ENCODE measurements around the gene IGF2. TPM values are rescaled to one million over a fixed set of nuclear protein-coding genes. Genes with fewer than 3 reads are reported as not detected.

The IGF2 gene
- total and polyA plus RNA-seq, 2 of the 8 experiments (the other 6 are each of a cell fraction or from before 2014, with no cell fraction given), result 0.74 to 1.5 TPM

GRCh38 chr11:2185324-2186085 is 46.3 kb upstream of the IGF2 start:
- Histone ChIP-seq H3K79me2 (ENCODE audit: control insufficient read depth in 1 of 2, insufficient read depth in 2 of 2, low read length in 2 of 2) (no peaks in the 10 kb centered on the region), H4K5ac (ENCODE audit: insufficient read length, low read depth, low read length) (no peak overlapping the region), H2BK5ac (ENCODE audit: low read depth, low read length) (no peak overlapping the region), H3K79me1 (ENCODE audit: low read depth, low read length) (no peaks in the 10 kb centered on the region), H3K4me3 (ENCODE audit: extremely low read depth in 1 of 4, insufficient read depth in 2 of 4, low read depth in 3 of 4, low read length in 4 of 4) (no peak overlapping the region), H4K20me1 (replicated peaks in 1 of 2; ENCODE audit: control insufficient read depth in 1 of 2, insufficient read depth in 2 of 2, low read length in 2 of 2) (peaks cover 0 to 12% of the 10 kb centered on the region in 2 experiments), H3K9ac (replicated peaks in 1 of 4; ENCODE audit: extremely low read depth in 1 of 4, low read depth in 3 of 4, low read length in 3 of 4) (no peak overlapping the region), H3K14ac (ENCODE audit: insufficient read length) (no peak overlapping the region), H3K9me3 (ENCODE audit: insufficient read depth in 2 of 2, low read depth in 1 of 2, low read length in 1 of 2) (no peaks in the 10 kb centered on the region), H3K27me3 (replicated peaks in 1 of 4; ENCODE audit: control insufficient read depth in 3 of 4, extremely low read depth in 1 of 4, insufficient read depth in 3 of 4, low read length in 3 of 4) (peaks cover 0 to 16% (median 5%) of the 10 kb centered on the region in 4 experiments; a peak in 2 of 7 replicates), H2AFZ (ENCODE audit: low read length) (no peak overlapping the region), H3K4me1 (replicated peaks in 1 of 4; ENCODE audit: control insufficient read depth in 3 of 4, insufficient read depth in 4 of 4, low read length in 3 of 4) (no peaks in the 10 kb centered on the region; a peak in 1 of 7 replicates), H3K4me2 (ENCODE audit: insufficient read depth in 1 of 2, low read depth in 2 of 2, low read length in 2 of 2) (no peak overlapping the region), H2AK5ac (ENCODE audit: low read depth, low read length) (no peak overlapping the region), H3K36me3 (ENCODE audit: control insufficient read depth in 2 of 4, insufficient read depth in 4 of 4, low read length in 3 of 4) (no peaks in the 10 kb centered on the region), H3K27ac (ENCODE audit: low read depth, low read length) (no peak overlapping the region), H2BK15ac (ENCODE audit: low read length) (no peak overlapping the region), H2BK120ac (replicated peaks; ENCODE audit: low read depth, low read length) (no peak overlapping the region), H3K4ac (replicated peaks; ENCODE audit: insufficient read length, low read depth, low read length) (no peak overlapping the region), H3K56ac (replicated peaks; ENCODE audit: insufficient read length, low read depth, low read length) (no peak overlapping the region), H4K8ac (ENCODE audit: extremely low read depth, insufficient read depth, low read length) (no peak overlapping the region), H3K18ac (ENCODE audit: extremely low read depth, low read length) (no peak overlapping the region), H2BK20ac (ENCODE audit: low read length) (no peak overlapping the region), H2BK12ac (ENCODE audit: low read depth, low read length) (no peak overlapping the region), H3K23ac (ENCODE audit: insufficient read length) (no peak overlapping the region), H3K23me2 (ENCODE audit: low read depth, low read length) (peaks cover 9% of the 10 kb centered on the region; the same call in 1 of the 2 replicates), H4K91ac (replicated peaks; ENCODE audit: insufficient read length, low read length) (no peak overlapping the region)
- DNase-seq (ENCODE audit: low read depth in 1 of 2, low spot score in 2 of 2) (no peak), FAIRE-seq (no peak)
- 77% methylated on average over 17 of the region's 23 CpGs; no CpG with 5 or more reads in 1 of the 2 experiments for WGBS, 2 experiments (ENCODE audit: extremely low coverage in 1 of 2, insufficient coverage in 1 of 2, insufficient read length in 1 of 2, insufficient replicate concordance in 2 of 2, low coverage in 1 of 2, low lambda C conversion rate in 2 of 2, missing lambda C conversion rate in 1 of 2)
- ChIA-PET CTCF (ENCODE audit: partially characterized antibody) (interaction anchor here (0.5 to 4.3 kb wide), 34 partner anchors 8 to 731 kb away, joined by 3 to 44 read pairs (median 6); partner anchors contain the start of genes C11orf21, TH and TSPAN32), POLR2A (ENCODE audit: partially characterized antibody) (no interaction called here)
- TF ChIP-seq BCL11A (IDR thresholded peaks at IDR 0.05; ENCODE audit: low read depth in 2 of 2, low read length in 2 of 2), result no peak
- TF ChIP-seq HDAC2 (IDR thresholded peaks at IDR 0.05; ENCODE audit: borderline replicate concordance in 1 of 2, low read depth in 2 of 2, low read length in 2 of 2), result no peak
- TF ChIP-seq POLR2AphosphoS5 (IDR thresholded peaks at IDR 0.05; ENCODE audit: low read depth, low read length), result no peak
- no peak for TF ChIP-seq POLR2A (IDR thresholded peaks at IDR 0.05; ENCODE audit: control extremely low read depth in 1 of 2, low read depth in 2 of 2, low read length in 2 of 2)
- TF ChIP-seq RXRA (IDR thresholded peaks at IDR 0.05; ENCODE audit: insufficient read depth, low read depth, low read length), result no peak
- TF ChIP-seq ASH2L (IDR thresholded peaks at IDR 0.05; ENCODE audit: low read length), result no peak
- TF ChIP-seq SIRT6 (IDR thresholded peaks at IDR 0.05; ENCODE audit: low read length), result no peak
- no peak for TF ChIP-seq EGR1 (IDR thresholded peaks at IDR 0.05; ENCODE audit: borderline replicate concordance, low read depth, low read length)
- no peak for TF ChIP-seq SP4 (IDR thresholded peaks at IDR 0.05; ENCODE audit: low read length)
- TF ChIP-seq SRF (IDR thresholded peaks at IDR 0.05; ENCODE audit: low read depth, low read length), result no peak
- TF ChIP-seq KDM5A (IDR thresholded peaks at IDR 0.05; ENCODE audit: low read length), result no peak

All from H1 (cell line).